ENCODE measurements around the gene METRN.

METRN gene

DNA sequence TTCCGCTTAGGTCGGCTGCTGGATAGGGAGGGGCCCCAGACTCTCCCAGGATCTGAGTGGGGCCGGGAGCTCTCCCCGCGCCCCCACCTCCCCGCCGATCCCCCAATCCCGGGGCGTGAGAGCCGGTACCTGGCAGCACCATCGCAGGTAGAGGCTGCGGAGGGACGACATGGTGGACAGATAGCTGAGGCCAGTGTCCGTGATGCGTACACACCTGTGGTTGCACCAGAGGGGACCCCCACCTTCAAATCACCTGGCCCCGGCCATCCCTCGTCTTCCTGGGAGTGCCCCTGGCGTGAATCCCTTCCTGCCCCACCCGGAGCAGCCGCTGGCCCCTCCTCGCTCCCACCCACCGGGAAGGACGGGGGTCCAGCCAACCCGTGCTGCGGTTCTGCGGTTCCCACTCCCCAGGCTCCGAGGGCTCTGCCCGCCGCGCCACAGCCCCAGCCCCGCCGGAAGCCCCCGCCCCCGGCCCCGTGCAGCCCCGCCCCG lies 20.0 kb upstream of the METRN start:
- Histone ChIP-seq H3K4me3 (ENCODE audit: low read depth, low read length) (peak overlapping the region; percentile 56), H3K9ac (ENCODE audit: low read length) (no peak overlapping the region)

DNA sequence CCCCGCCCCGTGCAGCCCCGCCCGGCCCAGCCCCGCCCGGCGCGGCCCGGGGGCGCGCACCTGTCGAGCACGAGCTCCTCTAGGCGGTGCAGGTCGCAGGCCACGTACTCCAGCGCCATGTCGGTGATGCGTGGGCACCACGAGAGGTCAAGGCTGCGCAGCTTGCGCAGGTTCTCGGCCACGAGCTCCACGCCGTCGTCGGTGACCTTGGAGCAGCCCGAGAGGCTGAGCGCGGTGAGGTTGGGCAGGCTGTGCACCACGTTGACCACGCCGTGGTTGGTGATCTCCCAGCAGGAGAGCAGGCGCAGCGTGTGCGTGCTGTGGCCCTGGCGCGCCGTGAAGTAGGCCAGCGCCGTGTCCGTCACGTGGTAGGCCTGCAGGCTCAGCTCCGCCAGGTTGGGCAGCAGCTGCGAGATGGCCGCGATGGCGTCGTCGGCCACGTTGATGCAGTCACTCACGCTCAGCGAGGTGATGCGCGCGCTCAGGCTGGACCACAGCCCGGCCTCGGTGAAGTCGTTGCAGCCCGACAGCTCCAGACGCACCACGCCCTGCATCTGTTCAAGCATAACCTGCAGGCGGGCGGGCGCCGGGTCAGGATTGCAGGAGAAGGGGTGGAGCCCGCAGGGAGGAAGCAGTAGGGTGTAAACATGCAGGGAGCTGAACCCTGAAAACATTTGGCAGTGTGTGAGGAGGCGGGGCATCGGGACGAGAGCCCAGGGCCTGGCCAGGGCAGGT lies 19.4 kb upstream of the METRN start:
- H3K27ac ChIP-seq (ENCODE audit: low read depth, low read length), result no peak overlapping the region
- H3K9me3 ChIP-seq (ENCODE audit: control insufficient read depth, insufficient read depth, low read depth, low read length), result no peaks in the 10 kb centered on the region
- no peak overlapping the region for H3K9ac ChIP-seq (ENCODE audit: low read length)
- H3K36me3 ChIP-seq (ENCODE audit: control insufficient read depth, insufficient read depth, low read length), result no peaks in the 10 kb centered on the region
- peak overlapping the region; percentile 58 for H3K4me3 ChIP-seq (ENCODE audit: low read depth, low read length)
- H3K27me3 ChIP-seq (ENCODE audit: control insufficient read depth, insufficient read depth, low read length), result peaks cover 96% of the 10 kb centered on the region
- H3K4me1 ChIP-seq (ENCODE audit: control insufficient read depth, insufficient read depth, low read length), result peaks cover 6% of the 10 kb centered on the region; the same call in 1 of the 2 replicates

More for the DNA sequence above, 20.0 kb upstream of the METRN start:
- Histone ChIP-seq H3K36me3 (ENCODE audit: control insufficient read depth, insufficient read depth, low read length) (no peaks in the 10 kb centered on the region), H3K27me3 (ENCODE audit: control insufficient read depth, insufficient read depth, low read length) (peaks cover 90% of the 10 kb centered on the region), H3K4me1 (ENCODE audit: control insufficient read depth, insufficient read depth, low read length) (peaks cover 6% of the 10 kb centered on the region; the same call in 1 of the 2 replicates), H3K27ac (ENCODE audit: low read depth, low read length) (no peak overlapping the region), H3K9me3 (ENCODE audit: control insufficient read depth, insufficient read depth, low read depth, low read length) (no peaks in the 10 kb centered on the region)

DNA sequence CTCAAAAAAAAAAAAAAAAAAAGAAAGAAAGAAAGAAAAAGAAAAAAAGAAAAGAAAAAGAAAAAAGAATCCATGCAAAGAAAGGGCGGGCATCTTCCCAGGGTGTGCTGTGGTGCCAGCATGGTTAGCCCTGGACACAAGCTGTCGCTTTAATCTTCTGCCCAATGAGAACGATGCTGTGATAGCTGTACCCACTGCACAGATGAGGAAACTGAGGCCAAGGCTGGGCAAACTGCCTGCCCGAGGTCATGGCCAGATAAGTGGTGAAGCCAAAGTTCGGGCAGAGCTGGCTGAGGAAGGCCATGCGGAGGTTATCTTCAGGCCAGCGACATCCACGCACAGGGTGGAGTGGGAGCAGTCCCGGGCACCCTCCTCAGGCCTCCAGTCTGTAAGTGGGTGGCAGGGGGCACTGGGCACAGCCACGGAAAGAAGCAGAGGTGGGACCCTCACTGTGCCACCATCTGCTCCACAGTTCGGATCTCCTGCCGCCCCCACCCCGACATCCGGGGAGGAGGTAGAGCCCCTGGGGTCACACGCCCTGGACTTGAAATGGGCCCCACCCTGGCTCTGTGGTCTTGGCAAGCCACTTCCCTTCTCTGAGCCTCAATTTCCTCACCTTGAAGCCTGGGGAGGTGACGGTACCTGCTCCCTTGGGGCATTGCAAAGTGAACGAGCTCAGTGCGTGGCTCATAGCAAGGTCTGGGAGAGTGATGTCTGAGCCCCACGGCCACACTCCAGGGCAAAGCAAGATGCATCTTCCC lies 15.8 kb upstream of the METRN start:
- peaks cover 98% of the 10 kb centered on the region for H3K27me3 ChIP-seq (ENCODE audit: control insufficient read depth, insufficient read depth, low read length)

DNA sequence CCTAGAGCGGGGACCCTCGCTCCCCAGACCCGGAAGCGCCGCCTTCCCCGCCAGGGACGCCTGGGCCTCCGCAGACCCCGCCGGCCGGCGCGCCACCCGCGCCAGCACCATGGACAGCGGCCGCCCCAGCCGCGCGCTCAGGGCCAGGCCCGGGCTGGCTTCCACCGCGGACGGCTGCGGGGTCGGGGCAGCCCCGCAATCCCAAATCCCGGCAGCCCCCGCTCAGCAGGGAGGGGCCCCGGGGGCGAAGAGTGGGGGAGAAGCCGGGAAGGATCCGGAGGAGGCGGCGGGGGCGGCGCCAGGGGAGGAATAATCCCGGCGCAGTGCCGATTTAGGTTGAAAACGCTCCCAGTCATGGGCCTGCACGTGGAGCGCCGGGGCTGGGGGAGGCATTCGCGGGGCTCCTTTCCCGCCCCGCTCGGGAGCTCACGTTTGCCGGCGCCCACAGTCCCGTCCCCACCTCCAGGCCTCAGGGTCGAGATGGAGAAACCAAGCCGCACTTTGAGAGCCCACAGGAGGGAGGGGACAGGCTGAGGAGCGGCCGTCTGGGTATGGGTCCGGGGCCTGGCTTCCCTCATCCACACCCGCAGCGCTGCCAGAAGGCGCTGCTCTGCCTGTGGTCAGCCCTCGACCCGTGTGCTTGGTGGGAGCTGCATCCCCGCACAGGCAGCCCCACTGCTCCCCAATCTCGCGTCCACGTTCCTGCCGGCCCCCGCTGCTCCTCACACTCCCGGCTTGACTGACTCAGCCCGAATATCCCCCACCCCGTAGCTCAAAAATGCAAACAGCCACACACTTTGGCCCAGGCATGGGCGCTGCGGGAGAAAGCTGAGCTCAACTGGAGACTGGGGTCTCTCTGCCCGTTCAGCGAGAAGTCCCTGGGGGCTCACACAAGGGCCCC lies 14.0 kb upstream of the METRN start:
- H3K36me3 ChIP-seq (ENCODE audit: control insufficient read depth, insufficient read depth, low read length), result no peaks in the 10 kb centered on the region
- H3K4me3 ChIP-seq (ENCODE audit: low read depth, low read length), result peak overlapping the region; percentile 23
- H3K4me1 ChIP-seq (ENCODE audit: control insufficient read depth, insufficient read depth, low read length), result peaks cover 5% of the 10 kb centered on the region; the same call in 1 of the 2 replicates
- no peak overlapping the region for H3K27ac ChIP-seq (ENCODE audit: low read depth, low read length)
- no peak overlapping the region for H3K9ac ChIP-seq (ENCODE audit: low read length)
- peaks cover 96% of the 10 kb centered on the region for H3K27me3 ChIP-seq (ENCODE audit: control insufficient read depth, insufficient read depth, low read length)
- no peaks in the 10 kb centered on the region for H3K9me3 ChIP-seq (ENCODE audit: control insufficient read depth, insufficient read depth, low read depth, low read length)

More for the DNA sequence above, 15.8 kb upstream of the METRN start:
- H3K36me3 ChIP-seq (ENCODE audit: control insufficient read depth, insufficient read depth, low read length), result no peaks in the 10 kb centered on the region
- no peak overlapping the region for H3K9ac ChIP-seq (ENCODE audit: low read length)
- no peak overlapping the region for H3K4me3 ChIP-seq (ENCODE audit: low read depth, low read length)
- H3K4me1 ChIP-seq (ENCODE audit: control insufficient read depth, insufficient read depth, low read length), result peaks cover 11% of the 10 kb centered on the region; the same call in 1 of the 2 replicates
- no peak overlapping the region for H3K27ac ChIP-seq (ENCODE audit: low read depth, low read length)
- H3K9me3 ChIP-seq (ENCODE audit: control insufficient read depth, insufficient read depth, low read depth, low read length), result no peaks in the 10 kb centered on the region

DNA sequence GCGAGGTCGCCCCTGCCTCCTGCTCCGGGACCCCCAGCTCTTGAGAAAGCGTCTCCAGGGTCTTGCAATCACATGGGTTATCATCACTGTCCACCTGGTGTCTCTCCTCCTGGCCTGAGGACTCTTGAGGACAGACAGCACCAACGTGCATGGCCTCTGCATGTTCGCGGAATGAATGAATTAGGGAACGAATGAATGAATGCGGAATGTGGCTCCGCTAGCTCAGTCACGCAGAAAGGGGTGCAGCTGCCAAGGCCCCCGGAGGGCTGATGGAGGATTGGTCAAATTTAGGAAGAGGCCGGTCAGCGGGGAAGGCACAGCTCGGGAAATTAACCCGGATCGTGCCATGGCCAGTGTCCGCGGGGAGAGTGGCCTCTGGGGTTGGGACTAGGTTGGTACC lies 12.6 kb upstream of the METRN start:
- no peaks in the 10 kb centered on the region for H3K36me3 ChIP-seq (ENCODE audit: control insufficient read depth, insufficient read depth, low read length)
- H3K4me1 ChIP-seq (ENCODE audit: control insufficient read depth, insufficient read depth, low read length), result peaks cover 5% of the 10 kb centered on the region; the same call in 1 of the 2 replicates
- H3K9me3 ChIP-seq (ENCODE audit: control insufficient read depth, insufficient read depth, low read depth, low read length), result no peaks in the 10 kb centered on the region
- H3K27ac ChIP-seq (ENCODE audit: low read depth, low read length), result no peak overlapping the region
- H3K27me3 ChIP-seq (ENCODE audit: control insufficient read depth, insufficient read depth, low read length), result peaks cover 96% of the 10 kb centered on the region
- no peak overlapping the region for H3K9ac ChIP-seq (ENCODE audit: low read length)
- H3K4me3 ChIP-seq (ENCODE audit: low read depth, low read length), result no peak overlapping the region

DNA sequence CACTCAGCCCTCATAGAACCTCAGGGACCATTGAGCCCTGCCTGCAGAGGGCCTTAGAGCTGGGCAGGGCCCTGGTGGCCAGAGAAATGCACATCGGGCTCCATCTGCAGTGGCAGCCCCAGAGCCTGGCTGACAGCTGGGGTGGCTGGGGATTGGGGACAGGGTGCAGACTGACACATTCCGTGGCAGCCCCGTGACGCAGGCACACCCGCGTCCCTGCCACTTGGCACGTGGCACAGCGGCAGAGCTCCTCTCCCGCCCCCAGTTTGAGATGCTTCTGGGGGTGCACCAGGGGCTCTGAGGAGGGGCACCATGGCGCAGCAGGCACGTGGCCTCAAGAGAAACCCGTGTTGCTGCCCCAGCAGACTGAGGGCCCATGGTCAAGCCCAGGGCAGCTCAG lies 11.5 kb upstream of the METRN start:
- Histone ChIP-seq H3K4me1 (ENCODE audit: control insufficient read depth, insufficient read depth, low read length) (peaks cover 5% of the 10 kb centered on the region; the same call in 1 of the 2 replicates), H3K4me3 (ENCODE audit: low read depth, low read length) (no peak overlapping the region), H3K27me3 (ENCODE audit: control insufficient read depth, insufficient read depth, low read length) (peaks cover 96% of the 10 kb centered on the region), H3K27ac (ENCODE audit: low read depth, low read length) (no peak overlapping the region), H3K9ac (ENCODE audit: low read length) (no peak overlapping the region), H3K36me3 (ENCODE audit: control insufficient read depth, insufficient read depth, low read length) (no peaks in the 10 kb centered on the region), H3K9me3 (ENCODE audit: control insufficient read depth, insufficient read depth, low read depth, low read length) (no peaks in the 10 kb centered on the region)

DNA sequence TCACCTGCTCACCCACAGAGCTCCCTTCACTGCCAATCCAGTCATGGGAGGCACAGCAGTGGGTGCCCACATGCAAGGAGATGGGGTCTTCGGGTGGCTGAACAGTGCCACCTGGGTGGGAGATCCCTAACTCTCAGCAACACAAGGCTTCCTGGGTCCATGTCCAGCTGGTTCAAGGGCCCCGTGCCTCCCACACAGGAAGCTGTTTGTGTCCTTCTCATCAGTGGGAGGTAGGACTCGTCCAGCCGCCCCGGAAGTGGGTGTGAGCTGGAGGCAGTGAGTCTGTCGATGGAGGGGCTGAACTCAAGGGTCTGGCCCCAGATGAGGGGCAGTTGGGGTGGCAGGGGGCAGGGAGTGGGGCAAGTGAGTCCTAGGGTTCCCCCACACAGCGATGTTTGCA lies 10.9 kb upstream of the METRN start:
- Histone ChIP-seq H3K9me3 (ENCODE audit: control insufficient read depth, insufficient read depth, low read depth, low read length) (no peaks in the 10 kb centered on the region), H3K27me3 (ENCODE audit: control insufficient read depth, insufficient read depth, low read length) (peaks cover 97% of the 10 kb centered on the region), H3K4me3 (ENCODE audit: low read depth, low read length) (no peak overlapping the region), H3K36me3 (ENCODE audit: control insufficient read depth, insufficient read depth, low read length) (no peaks in the 10 kb centered on the region), H3K9ac (ENCODE audit: low read length) (no peak overlapping the region), H3K4me1 (ENCODE audit: control insufficient read depth, insufficient read depth, low read length) (peaks cover 5% of the 10 kb centered on the region; the same call in 1 of the 2 replicates), H3K27ac (ENCODE audit: low read depth, low read length) (no peak overlapping the region)

DNA sequence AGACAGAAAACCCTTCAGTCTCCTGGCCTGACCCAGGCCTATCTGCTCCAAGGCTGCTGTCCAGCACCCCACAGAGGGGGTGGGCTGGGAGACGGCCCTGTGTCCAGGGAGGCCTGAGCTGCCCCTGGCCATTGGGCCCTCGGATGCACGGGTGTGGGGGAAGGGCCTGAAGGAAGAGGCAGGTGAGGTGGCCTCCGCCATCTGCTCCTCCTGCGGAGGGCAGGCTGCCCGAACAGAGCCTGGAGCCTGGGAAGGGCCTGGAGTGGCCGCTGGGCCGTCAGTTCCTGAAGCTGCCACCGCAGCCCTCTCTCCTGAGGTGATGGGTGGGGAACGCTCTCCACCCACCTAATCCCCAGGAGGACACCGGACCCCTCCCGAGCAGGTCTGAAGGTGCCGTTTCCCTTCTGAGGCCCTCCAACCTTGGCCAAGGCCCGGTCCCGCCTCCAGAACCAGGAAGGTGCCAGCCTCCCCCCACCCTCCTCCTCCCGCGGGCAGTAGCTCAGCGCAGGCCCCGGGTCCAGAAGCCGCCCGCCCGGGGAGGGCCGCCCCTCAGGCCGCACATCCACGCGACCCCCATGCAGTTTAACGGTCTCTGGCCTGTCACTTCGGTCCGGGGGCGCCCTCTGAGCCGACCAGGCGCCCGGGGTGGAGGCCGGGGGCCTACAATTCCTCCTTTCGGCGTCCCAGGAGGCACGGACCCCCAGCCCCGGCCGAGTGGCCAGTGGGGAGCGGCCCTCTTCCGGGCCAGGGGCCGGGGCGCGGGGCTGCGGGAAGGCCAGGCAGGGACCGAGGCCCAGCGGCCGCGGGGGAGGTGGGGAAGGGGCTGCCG lies 10.2 kb upstream of the METRN start:
- peaks cover 97% of the 10 kb centered on the region for H3K27me3 ChIP-seq (ENCODE audit: control insufficient read depth, insufficient read depth, low read length)
- H3K27ac ChIP-seq (ENCODE audit: low read depth, low read length), result no peak overlapping the region
- no peaks in the 10 kb centered on the region for H3K9me3 ChIP-seq (ENCODE audit: control insufficient read depth, insufficient read depth, low read depth, low read length)
- H3K4me1 ChIP-seq (ENCODE audit: control insufficient read depth, insufficient read depth, low read length), result peaks cover 6% of the 10 kb centered on the region
- peak overlapping the region; percentile 44 for H3K4me3 ChIP-seq (ENCODE audit: low read depth, low read length)
- no peaks in the 10 kb centered on the region for H3K36me3 ChIP-seq (ENCODE audit: control insufficient read depth, insufficient read depth, low read length)
- H3K9ac ChIP-seq (ENCODE audit: low read length), result no peak overlapping the region

DNA sequence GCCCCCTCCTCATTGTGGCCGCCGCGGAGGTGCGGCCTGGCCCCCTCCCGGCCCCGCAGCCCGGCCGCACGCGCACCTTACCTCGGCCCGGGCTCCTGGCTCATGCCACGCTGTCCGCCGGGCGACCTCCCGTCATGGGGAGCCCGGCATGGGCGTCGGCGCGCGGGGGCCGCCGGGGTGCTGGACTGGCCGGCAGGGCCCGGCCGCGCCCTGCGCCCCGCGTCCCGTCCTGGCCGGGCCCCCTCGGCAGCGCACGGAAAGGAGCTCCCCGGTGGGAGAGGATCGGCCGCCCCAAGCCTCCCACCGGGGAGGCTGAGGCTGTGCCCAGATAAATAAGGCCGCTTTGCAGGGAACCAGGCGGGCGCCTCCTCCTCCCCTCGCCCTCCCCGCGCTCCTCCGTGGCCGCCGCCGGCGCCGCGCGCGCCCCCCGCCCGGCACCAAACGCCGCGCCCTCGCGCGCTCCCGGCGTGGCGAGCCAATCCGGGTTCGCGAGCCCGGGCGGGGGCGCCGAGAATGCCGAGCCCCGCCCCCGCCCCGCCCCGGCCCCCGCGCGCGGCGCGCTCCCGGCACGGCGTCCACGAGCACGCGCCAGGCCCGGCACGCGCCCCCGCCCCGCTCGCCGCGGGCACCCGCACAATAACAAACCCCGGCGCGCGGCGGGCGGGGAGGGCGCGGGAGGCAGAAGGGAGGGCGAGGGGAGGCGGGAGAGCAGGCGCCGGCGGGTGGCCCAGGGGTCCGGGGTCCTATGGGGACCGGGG lies 9.3 kb upstream of the METRN start, which contains the start of gene FBXL16:
Gene FBXL16, minus strand, starts transcription at position 371 of the 758 bp plus-strand sequence. CDS start 8,396 bp downstream, outside the sequence.
- Histone ChIP-seq H3K27me3 (ENCODE audit: control insufficient read depth, insufficient read depth, low read length) (peaks cover 97% of the 10 kb centered on the region), H3K36me3 (ENCODE audit: control insufficient read depth, insufficient read depth, low read length) (no peaks in the 10 kb centered on the region), H3K4me1 (ENCODE audit: control insufficient read depth, insufficient read depth, low read length) (peaks cover 10% of the 10 kb centered on the region), H3K27ac (ENCODE audit: low read depth, low read length) (no peak within 1 kb of the TSS), H3K9me3 (ENCODE audit: control insufficient read depth, insufficient read depth, low read depth, low read length) (no peaks in the 10 kb centered on the region), H3K9ac (ENCODE audit: low read length) (no peak within 1 kb of the TSS), H3K4me3 (ENCODE audit: low read depth, low read length) (peak within 1 kb of the TSS; percentile 64)

All from HUES6 (cell line).